NOMO-1 treated with DMSO at 0.1 percent for 48 hours (cell line): ENCODE measurements around the gene SCMH1.
"Not testable (repeated sequence)": the region's sequence is repeated elsewhere in the genome, so short reads cannot be mapped to it uniquely, and the experiment has no call there.

Experiments
- DNase-seq: peaks from one replicate; lab custom pipeline; 2025; ENCODE audit not compliant: unreplicated experiment; lab: John Stamatoyannopoulos, UW

SCMH1 gene

GRCh38 chr1:41215623-41216022 lies 26.5 kb downstream of the SCMH1 start:
- DNase-seq, result no peak

GRCh38 chr1:41213341-41213740 lies 28.8 kb downstream of the SCMH1 start:
- DNase-seq, result no peak

GRCh38 chr1:41211608-41212007 lies 30.5 kb downstream of the SCMH1 start:
- DNase-seq, result not testable (repeated sequence)

GRCh38 chr1:41207053-41207452 lies 35.1 kb downstream of the SCMH1 start:
- DNase-seq, result not testable (repeated sequence)

GRCh38 chr1:41200728-41201127 lies 41.4 kb downstream of the SCMH1 start:
- DNase-seq, result no peak

- no peak for DNase-seq
Measured at GRCh38 chr1:41199375-41199774, 42.7 kb downstream of the SCMH1 start.

GRCh38 chr1:41192456-41193178 lies 49.5 kb downstream of the SCMH1 start:
- DNase-seq, result no peak

- DNase-seq, result no peak
Measured at GRCh38 chr1:41184446-41184845, 57.7 kb downstream of the SCMH1 start.

GRCh38 chr1:41178230-41178629 lies 63.9 kb downstream of the SCMH1 start:
- not testable (repeated sequence) for DNase-seq

- DNase-seq, result no peak
Measured at GRCh38 chr1:41175546-41175945, 66.6 kb downstream of the SCMH1 start.

GRCh38 chr1:41174170-41174569 lies 67.9 kb downstream of the SCMH1 start:
- DNase-seq, result no peak

- no peak for DNase-seq
Measured at GRCh38 chr1:41173651-41174050, 68.5 kb downstream of the SCMH1 start.

- no peak for DNase-seq
Measured at GRCh38 chr1:41171266-41171874, 70.7 kb downstream of the SCMH1 start.

- no peak for DNase-seq
Measured at GRCh38 chr1:41169799-41170180, 72.3 kb downstream of the SCMH1 start.

GRCh38 chr1:41169066-41169798 lies 72.9 kb downstream of the SCMH1 start:
- DNase-seq, result no peak

GRCh38 chr1:41167667-41168066 lies 74.4 kb downstream of the SCMH1 start:
- DNase-seq, result no peak

- no peak for DNase-seq
Measured at GRCh38 chr1:41164727-41165126, 77.4 kb downstream of the SCMH1 start.

- no peak for DNase-seq
Measured at GRCh38 chr1:41162441-41162840, 79.7 kb downstream of the SCMH1 start.

- no peak for DNase-seq
Measured at GRCh38 chr1:41161846-41162245, 80.3 kb downstream of the SCMH1 start.

GRCh38 chr1:41160498-41161110 lies 81.5 kb downstream of the SCMH1 start:
- DNase-seq, result no peak

GRCh38 chr1:41158966-41159365 lies 83.1 kb downstream of the SCMH1 start:
- no peak for DNase-seq
